ENCODE data around the gene TBCC.
"Not testable (repeated sequence)": the region's sequence is repeated elsewhere in the genome, so short reads cannot be mapped to it uniquely, and the experiment has no call there.

TBCC gene

GRCh38 chr6:42783177-42783875, 37.4 kb upstream of the TBCC start:
- Histone ChIP-seq H3K27ac (ENCODE audit: low read depth, low read length) (peak overlapping the region; percentile 99), H3K9ac (ENCODE audit: low read depth, low read length) (peak overlapping the region; percentile 99), H3K4me1 (ENCODE audit: control insufficient read depth, insufficient read depth, low read length) (peaks cover 30% of the 10 kb centered on the region), H3K27me3 (ENCODE audit: control insufficient read depth, insufficient read depth, low read length) (no peaks in the 10 kb centered on the region), H3K36me3 (ENCODE audit: control insufficient read depth, insufficient read depth, low read length) (no peaks in the 10 kb centered on the region), H3K9me3 (ENCODE audit: control insufficient read depth, insufficient read depth, low read length) (no peaks in the 10 kb centered on the region), H3K4me3 (ENCODE audit: low read depth, low read length) (peak overlapping the region; percentile 97)

GRCh38 chr6:42782689-42783176, 36.8 kb upstream of the TBCC start:
- Histone ChIP-seq H3K27ac (ENCODE audit: low read depth, low read length) (peak overlapping the region; percentile 99), H3K9ac (ENCODE audit: low read depth, low read length) (peak overlapping the region; percentile 99), H3K36me3 (ENCODE audit: control insufficient read depth, insufficient read depth, low read length) (no peaks in the 10 kb centered on the region), H3K4me3 (ENCODE audit: low read depth, low read length) (peak overlapping the region; percentile 97), H3K9me3 (ENCODE audit: control insufficient read depth, insufficient read depth, low read length) (no peaks in the 10 kb centered on the region), H3K4me1 (ENCODE audit: control insufficient read depth, insufficient read depth, low read length) (peaks cover 30% of the 10 kb centered on the region), H3K27me3 (ENCODE audit: control insufficient read depth, insufficient read depth, low read length) (no peaks in the 10 kb centered on the region)

GRCh38 chr6:42781796-42782688, 36.1 kb upstream of the TBCC start, which contains the start of gene BICRAL:
TSS of gene BICRAL (plus strand) at chr6:42782052. CDS start at chr6:42822023, 39,971 bp downstream.
- no peaks in the 10 kb centered on the region for H3K27me3 ChIP-seq (ENCODE audit: control insufficient read depth, insufficient read depth, low read length)
- H3K9ac ChIP-seq (ENCODE audit: low read depth, low read length), result peak within 1 kb of the TSS; percentile 99
- H3K36me3 ChIP-seq (ENCODE audit: control insufficient read depth, insufficient read depth, low read length), result no peaks in the 10 kb centered on the region; the same call in 1 of the 2 replicates
- H3K27ac ChIP-seq (ENCODE audit: low read depth, low read length), result peak within 1 kb of the TSS; percentile 99
- H3K4me1 ChIP-seq (ENCODE audit: control insufficient read depth, insufficient read depth, low read length), result peaks cover 30% of the 10 kb centered on the region
- no peaks in the 10 kb centered on the region for H3K9me3 ChIP-seq (ENCODE audit: control insufficient read depth, insufficient read depth, low read length)
- H3K4me3 ChIP-seq (ENCODE audit: low read depth, low read length), result peak within 1 kb of the TSS; percentile 97

- H3K4me3 ChIP-seq (ENCODE audit: low read depth, low read length), result peak overlapping the region; percentile 97
- H3K27ac ChIP-seq (ENCODE audit: low read depth, low read length), result peak overlapping the region; percentile 99
- H3K9me3 ChIP-seq (ENCODE audit: control insufficient read depth, insufficient read depth, low read length), result no peaks in the 10 kb centered on the region
- H3K36me3 ChIP-seq (ENCODE audit: control insufficient read depth, insufficient read depth, low read length), result no peaks in the 10 kb centered on the region; the same call in 1 of the 2 replicates
- no peaks in the 10 kb centered on the region for H3K27me3 ChIP-seq (ENCODE audit: control insufficient read depth, insufficient read depth, low read length)
- H3K4me1 ChIP-seq (ENCODE audit: control insufficient read depth, insufficient read depth, low read length), result peaks cover 27% of the 10 kb centered on the region
- H3K9ac ChIP-seq (ENCODE audit: low read depth, low read length), result peak overlapping the region; percentile 75
Measured at GRCh38 chr6:42781546-42781795, 35.6 kb upstream of the TBCC start.

- Histone ChIP-seq H3K27me3 (ENCODE audit: control insufficient read depth, insufficient read depth, low read length) (no peaks in the 10 kb centered on the region), H3K27ac (ENCODE audit: low read depth, low read length) (no peak overlapping the region), H3K4me3 (ENCODE audit: low read depth, low read length) (no peak overlapping the region), H3K9ac (ENCODE audit: low read depth, low read length) (no peak overlapping the region), H3K36me3 (ENCODE audit: control insufficient read depth, insufficient read depth, low read length) (no peaks in the 10 kb centered on the region; the same call in 1 of the 2 replicates), H3K9me3 (ENCODE audit: control insufficient read depth, insufficient read depth, low read length) (no peaks in the 10 kb centered on the region), H3K4me1 (ENCODE audit: control insufficient read depth, insufficient read depth, low read length) (peaks cover 15% of the 10 kb centered on the region)
Measured at GRCh38 chr6:42779521-42779920, 33.6 kb upstream of the TBCC start.

- no peaks in the 10 kb centered on the region for H3K27me3 ChIP-seq (ENCODE audit: control insufficient read depth, insufficient read depth, low read length)
- H3K36me3 ChIP-seq (ENCODE audit: control insufficient read depth, insufficient read depth, low read length), result no peaks in the 10 kb centered on the region; the same call in 1 of the 2 replicates
- H3K9me3 ChIP-seq (ENCODE audit: control insufficient read depth, insufficient read depth, low read length), result no peaks in the 10 kb centered on the region
- no peak overlapping the region for H3K4me3 ChIP-seq (ENCODE audit: low read depth, low read length)
- H3K4me1 ChIP-seq (ENCODE audit: control insufficient read depth, insufficient read depth, low read length), result peaks cover 13% of the 10 kb centered on the region
- no peak overlapping the region for H3K9ac ChIP-seq (ENCODE audit: low read depth, low read length)
- no peak overlapping the region for H3K27ac ChIP-seq (ENCODE audit: low read depth, low read length)
Measured at GRCh38 chr6:42778122-42778521, 32.2 kb upstream of the TBCC start.

GRCh38 chr6:42777126-42777822, 31.4 kb upstream of the TBCC start:
- Histone ChIP-seq H3K4me3 (ENCODE audit: low read depth, low read length) (no peak overlapping the region), H3K9me3 (ENCODE audit: control insufficient read depth, insufficient read depth, low read length) (no peaks in the 10 kb centered on the region), H3K27me3 (ENCODE audit: control insufficient read depth, insufficient read depth, low read length) (no peaks in the 10 kb centered on the region), H3K36me3 (ENCODE audit: control insufficient read depth, insufficient read depth, low read length) (no peaks in the 10 kb centered on the region; the same call in 1 of the 2 replicates), H3K27ac (ENCODE audit: low read depth, low read length) (no peak overlapping the region), H3K9ac (ENCODE audit: low read depth, low read length) (no peak overlapping the region), H3K4me1 (ENCODE audit: control insufficient read depth, insufficient read depth, low read length) (peaks cover 17% of the 10 kb centered on the region)

- H3K4me3 ChIP-seq (ENCODE audit: low read depth, low read length); H3K9ac ChIP-seq (ENCODE audit: low read depth, low read length); H3K27me3 ChIP-seq (ENCODE audit: control insufficient read depth, insufficient read depth, low read length); H3K27ac ChIP-seq (ENCODE audit: low read depth, low read length); H3K36me3 ChIP-seq (ENCODE audit: control insufficient read depth, insufficient read depth, low read length); H3K9me3 ChIP-seq (ENCODE audit: control insufficient read depth, insufficient read depth, low read length): not testable (repeated sequence)
- H3K4me1 ChIP-seq (ENCODE audit: control insufficient read depth, insufficient read depth, low read length), result peaks cover 19% of the 10 kb centered on the region
Measured at GRCh38 chr6:42774821-42775487, 29.1 kb upstream of the TBCC start.

GRCh38 chr6:42774201-42774600, 28.3 kb upstream of the TBCC start:
- no peaks in the 10 kb centered on the region; the same call in 1 of the 2 replicates for H3K36me3 ChIP-seq (ENCODE audit: control insufficient read depth, insufficient read depth, low read length)
- no peaks in the 10 kb centered on the region for H3K9me3 ChIP-seq (ENCODE audit: control insufficient read depth, insufficient read depth, low read length)
- H3K27me3 ChIP-seq (ENCODE audit: control insufficient read depth, insufficient read depth, low read length), result no peaks in the 10 kb centered on the region
- H3K4me3 ChIP-seq (ENCODE audit: low read depth, low read length), result no peak overlapping the region
- H3K4me1 ChIP-seq (ENCODE audit: control insufficient read depth, insufficient read depth, low read length), result peaks cover 19% of the 10 kb centered on the region
- no peak overlapping the region for H3K9ac ChIP-seq (ENCODE audit: low read depth, low read length)
- H3K27ac ChIP-seq (ENCODE audit: low read depth, low read length), result no peak overlapping the region

GRCh38 chr6:42771741-42772100, 25.8 kb upstream of the TBCC start:
- Histone ChIP-seq H3K9ac (ENCODE audit: low read depth, low read length) (no peak overlapping the region), H3K9me3 (ENCODE audit: control insufficient read depth, insufficient read depth, low read length) (no peaks in the 10 kb centered on the region)

More at GRCh38 chr6:42771741-42772100, 25.8 kb upstream of the TBCC start:
- Histone ChIP-seq H3K27ac (ENCODE audit: low read depth, low read length) (peak overlapping the region; percentile 78), H3K4me1 (ENCODE audit: control insufficient read depth, insufficient read depth, low read length) (peaks cover 19% of the 10 kb centered on the region), H3K27me3 (ENCODE audit: control insufficient read depth, insufficient read depth, low read length) (no peaks in the 10 kb centered on the region), H3K36me3 (ENCODE audit: control insufficient read depth, insufficient read depth, low read length) (no peaks in the 10 kb centered on the region), H3K4me3 (ENCODE audit: low read depth, low read length) (peak overlapping the region; percentile 29)
